Measurements from ENCODE around the gene POLR3B.

POLR3B gene

DNA sequence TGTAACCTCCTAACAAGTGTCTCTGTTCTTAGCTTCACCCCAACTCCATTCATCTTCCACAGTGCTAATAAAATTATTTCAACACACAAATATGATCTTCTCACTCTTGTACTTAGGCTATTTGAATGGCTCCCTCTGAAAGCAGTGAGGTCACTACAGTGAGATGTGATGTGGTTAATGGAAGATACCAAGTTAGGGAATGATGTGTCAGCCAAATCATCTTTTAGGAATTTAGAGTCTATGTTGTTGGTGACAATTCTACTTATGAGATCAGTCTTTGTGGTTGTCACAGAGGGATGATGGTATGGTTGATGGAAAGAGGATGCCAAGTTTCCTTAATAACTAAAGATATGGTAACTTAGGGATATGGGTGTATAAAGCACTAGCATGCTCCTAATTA is 57.6 kb downstream of the POLR3B start:
- no peak for DNase-seq (ENCODE audit: low read depth)

DNA sequence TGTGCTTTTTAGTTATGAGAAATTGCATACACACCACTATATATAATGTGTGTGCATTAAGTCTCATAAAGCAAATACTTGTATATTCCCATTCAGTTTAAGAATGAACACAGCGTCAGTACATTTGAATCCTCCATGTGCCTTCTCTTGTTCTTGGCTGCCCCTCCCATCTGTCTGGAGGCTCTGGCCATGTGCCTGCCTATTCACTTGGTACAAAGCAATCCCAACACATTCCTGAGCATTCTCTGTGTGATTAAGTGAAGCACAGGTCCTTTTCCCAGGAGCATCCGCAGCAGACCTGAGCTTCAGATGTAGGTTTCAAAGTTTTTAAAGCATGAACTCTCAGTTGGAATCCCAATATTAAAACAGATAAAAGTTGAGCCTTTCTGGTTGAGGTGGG is 58.7 kb downstream of the POLR3B start:
- no peak for DNase-seq (ENCODE audit: low read depth)

DNA sequence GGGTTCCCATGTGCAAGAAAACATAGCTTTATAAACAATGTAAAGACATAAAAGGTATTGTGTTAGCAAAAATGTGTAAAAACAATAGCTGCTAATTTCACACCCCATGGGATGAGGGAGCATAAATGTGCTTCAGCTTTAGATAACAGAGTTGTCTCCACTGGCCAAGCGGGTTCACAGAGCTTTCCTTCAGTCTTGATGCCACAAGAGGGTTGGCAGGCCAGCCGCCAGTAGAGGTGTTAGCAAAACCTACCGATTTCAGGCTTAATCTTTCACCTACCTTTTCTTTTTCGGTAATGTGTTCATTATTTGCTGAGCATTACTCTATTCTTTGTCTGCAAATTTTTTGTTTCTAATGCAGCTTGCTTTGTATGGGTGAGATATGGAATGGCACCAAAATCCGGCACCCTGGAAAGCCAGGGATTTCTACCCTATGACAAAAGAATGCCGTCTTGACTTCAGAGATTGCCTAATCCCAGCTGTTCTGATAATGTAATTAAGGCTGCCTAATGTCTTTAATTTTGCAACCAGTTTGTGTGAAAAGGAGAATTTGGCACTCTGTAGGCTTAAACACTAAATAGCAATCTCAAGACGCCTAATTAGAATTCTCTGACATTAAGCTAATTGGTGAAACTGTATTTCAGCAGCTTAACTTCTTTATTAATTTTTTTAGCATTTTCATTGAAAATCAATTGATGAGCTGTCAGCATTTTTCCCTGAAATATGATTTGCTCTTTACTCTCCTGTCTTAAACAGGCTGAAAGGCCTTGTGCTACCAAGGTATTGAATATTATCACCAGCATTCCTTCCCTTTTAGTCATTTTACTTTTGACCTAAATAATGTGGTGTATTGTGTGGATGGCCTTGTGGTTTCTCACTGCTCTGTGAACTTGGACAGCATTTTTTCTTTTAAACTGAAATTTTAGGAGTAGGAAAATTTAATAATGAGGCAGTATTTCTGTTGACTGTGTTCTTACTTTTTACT is 60.7 kb downstream of the POLR3B start:
- DNase-seq (ENCODE audit: low read depth): no peak

DNA sequence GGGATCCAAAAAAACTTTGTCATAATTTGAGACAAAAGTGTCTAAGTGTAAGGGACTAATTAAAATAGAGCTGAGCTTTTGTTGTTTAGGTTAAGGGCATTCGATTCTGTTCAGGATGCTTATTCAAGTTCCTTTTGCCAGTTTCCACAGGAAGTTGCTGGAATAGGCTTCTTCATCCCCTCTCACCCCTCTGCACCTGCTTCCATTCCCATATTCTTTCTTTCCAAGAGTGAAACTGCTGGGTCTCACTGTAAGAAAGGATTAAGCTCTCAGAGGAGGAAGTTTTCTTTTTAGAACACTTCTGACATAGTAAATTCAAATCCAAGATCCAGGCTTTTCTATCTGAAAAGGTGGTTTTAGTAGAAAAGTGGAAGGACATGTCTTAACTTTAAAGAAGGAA is 61.4 kb downstream of the POLR3B start:
- no peak for DNase-seq (ENCODE audit: low read depth)

DNA sequence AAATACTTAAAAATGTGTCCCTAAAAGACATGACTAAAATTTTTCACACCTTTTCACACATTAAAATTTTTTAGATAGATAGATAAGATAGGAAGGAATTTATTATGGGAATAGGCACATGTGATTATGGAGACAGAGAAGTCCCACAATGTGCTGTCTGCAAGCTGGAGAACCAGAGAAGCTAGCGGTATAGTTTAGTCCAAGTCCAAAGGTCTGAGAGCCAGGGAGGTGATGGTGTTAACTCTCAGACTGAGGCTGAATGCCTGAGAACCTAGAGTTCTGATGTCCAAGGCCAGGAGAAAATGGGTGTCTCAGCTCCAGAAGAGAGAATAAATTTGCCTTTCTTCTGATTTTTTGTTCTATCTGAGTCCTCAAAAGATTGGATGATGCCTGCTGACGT is 65.7 kb downstream of the POLR3B start:
- no peak for DNase-seq (ENCODE audit: low read depth)

DNA sequence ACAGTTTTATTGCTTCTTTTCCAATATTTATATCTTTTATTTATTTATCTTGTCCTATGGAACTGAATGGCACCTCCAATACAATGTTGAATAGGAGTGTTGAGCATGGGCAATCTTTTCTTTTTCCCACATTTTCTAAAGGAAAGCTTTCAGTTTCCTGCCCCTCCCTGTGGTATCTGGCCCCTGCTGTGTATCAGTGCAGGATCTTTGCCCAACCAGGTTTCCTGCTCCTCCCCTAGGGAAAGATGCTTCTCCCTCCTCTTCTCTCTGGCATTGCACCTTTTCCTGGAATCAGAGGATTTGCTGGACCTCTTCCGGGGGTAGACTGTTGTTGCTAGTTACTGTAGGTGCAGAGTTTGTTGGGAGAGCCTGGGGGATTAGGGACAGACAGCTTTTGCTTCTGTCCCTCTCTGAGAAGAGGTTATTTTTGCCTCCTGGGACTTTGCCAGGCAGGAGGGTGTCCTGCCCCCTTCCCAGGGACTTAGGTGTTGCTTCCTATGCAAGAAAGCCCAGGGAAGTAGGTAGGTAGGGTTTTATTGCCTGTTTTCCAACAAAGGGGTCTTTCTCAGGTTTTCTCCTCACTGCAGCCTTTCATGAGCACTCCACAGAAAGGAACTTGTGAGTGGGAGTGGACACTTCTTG is 67.6 kb downstream of the POLR3B start:
- no peak for DNase-seq (ENCODE audit: low read depth)

DNA sequence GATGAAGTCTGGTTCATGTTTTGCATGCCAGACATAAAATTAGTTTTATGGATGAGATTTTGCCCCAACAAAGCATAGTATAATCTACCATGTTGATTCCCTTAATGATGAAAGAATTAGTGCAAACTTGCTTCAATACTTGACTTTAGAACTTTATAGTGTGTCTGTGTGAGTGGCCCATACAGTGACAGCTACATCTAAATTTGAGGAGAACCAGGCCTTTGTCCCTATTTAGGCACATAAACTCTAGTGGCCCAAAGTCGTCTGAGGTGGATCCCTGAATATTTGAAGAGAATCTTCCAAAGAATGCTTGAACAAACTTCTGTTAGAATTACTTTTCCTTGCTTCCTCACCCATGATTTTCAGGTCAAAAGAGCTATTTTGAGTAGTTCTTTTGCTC is 70.4 kb downstream of the POLR3B start:
- DNase-seq (ENCODE audit: low read depth): no peak

DNA sequence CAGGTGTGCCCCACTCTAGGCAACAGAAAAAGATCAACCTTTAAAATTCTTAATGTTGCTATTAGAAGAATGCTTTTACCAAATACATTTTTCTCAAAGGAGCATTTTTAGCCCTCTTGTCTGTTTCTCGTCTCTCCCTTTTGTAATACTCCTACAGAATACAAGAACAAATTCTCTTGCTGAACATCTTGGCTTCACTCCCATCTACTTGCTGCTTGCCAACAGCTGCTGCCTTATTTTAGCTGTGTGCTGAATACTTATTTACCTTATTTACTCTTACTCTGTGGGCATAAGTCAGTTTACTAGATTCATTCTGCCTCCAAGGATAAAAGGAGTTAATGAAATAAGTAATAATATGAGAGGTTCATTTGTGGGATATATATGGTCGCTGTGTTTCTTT is 70.8 kb downstream of the POLR3B start:
- DNase-seq (ENCODE audit: low read depth): no peak

DNA sequence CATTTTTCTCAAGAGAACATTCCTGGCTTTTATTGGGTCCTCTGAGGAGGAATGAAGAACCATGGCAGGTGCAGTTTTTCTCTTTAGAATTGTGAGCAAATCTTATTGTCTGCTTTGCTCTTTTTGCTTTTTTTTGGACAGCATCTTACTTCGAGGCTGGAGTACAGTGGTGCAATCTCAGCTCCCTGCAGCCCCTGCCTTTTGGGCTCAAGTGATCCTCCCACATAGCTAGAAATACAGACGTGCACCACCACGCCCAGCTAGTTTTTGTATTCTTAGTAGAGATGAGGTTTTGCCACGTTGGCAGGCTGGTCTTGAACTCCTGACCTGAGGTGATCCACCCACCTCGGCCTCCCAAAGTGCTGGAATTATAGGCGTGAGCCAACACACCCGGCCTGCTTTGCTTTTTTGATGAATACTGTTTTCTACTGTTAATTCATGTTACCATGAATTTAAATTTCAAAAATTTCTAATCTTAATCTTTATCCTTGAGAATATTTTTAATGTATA is 71.5 kb downstream of the POLR3B start:
- DNase-seq (ENCODE audit: low read depth): no peak

DNA sequence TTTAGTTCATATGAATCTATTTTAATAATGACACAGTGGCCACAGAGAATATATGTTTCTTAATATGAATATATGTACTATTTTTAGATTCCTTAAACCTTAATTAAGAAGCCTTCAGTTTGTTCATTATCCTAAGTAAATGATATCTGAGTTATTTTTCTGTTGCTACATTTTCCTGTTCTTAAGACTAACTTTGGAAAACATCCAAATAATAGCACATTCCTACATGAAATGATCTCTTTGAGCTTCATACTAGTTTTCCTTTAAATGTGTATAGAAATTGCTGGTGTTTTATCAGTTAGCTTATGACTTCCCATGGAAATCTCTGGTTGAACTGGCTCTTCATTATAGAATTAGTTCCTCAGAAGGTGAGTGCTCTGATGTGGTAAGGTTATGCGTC is 72.1 kb downstream of the POLR3B start:
- no peak for DNase-seq (ENCODE audit: low read depth)

DNA sequence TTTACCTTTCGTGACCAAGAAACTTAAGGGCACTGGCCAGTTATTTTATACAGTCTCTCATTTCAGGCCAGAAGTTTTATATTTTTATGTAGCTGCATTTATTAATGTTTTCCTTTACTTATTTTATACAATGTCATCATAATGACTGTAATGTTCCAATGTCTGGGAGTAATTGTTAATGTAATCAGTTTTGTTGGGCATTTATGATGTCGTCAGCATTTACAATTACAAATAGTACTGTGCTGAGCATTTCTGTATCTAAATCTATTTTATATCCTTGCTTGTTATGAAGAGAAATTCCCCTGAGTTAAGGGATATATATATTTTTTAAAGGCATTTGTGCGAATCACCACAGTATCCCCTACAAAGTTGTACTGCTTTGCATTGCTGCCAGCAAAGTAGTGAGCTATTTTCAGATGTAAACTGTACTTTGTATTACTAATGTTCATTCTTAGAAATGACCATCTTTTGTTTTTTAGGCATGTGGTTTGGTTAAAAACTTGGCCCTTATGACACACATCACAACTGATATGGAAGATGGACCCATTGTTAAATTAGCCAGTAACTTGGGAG is 74.4 kb downstream of the POLR3B start:
- no peak for DNase-seq (ENCODE audit: low read depth)

DNA sequence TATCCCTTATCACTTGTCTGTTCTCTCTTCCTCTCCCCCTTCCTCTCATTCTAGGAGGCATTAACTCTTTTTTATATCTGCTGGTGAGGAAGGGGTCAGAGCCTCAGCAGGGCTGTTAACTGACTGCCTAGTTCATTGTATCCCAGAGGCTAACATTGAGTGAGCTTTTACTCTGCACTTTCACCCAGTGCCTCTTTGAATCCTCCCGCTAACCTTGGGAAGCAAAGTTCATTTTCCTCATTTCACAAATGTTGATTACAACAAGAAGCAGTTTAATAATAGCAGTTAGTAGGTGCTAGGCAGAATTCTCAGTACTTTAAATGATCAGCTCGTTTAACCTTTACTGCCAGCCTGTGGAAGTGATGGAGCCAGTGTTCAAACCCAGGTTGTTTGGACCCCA is 75.5 kb downstream of the POLR3B start:
- DNase-seq (ENCODE audit: low read depth): no peak

DNA sequence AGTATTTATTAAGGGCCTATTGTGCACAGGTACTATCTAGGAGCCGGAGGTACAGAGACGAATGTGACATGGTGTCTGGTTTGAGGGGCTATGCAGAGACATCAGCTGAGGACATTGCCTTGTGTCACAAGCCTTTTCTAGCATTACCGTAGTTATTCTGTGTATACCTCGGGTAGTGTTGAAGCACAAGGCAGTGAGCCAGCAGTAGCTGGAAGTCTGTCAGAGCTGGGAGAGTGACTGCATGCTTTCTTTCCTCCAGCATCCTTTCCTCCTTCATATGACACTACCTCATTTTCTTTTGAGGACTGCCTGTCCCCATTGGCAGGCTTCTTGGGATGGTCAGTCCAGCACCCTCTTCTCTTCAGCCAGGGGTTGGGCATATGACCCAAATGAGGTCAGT is 77.0 kb downstream of the POLR3B start:
- DNase-seq (ENCODE audit: low read depth): no peak

DNA sequence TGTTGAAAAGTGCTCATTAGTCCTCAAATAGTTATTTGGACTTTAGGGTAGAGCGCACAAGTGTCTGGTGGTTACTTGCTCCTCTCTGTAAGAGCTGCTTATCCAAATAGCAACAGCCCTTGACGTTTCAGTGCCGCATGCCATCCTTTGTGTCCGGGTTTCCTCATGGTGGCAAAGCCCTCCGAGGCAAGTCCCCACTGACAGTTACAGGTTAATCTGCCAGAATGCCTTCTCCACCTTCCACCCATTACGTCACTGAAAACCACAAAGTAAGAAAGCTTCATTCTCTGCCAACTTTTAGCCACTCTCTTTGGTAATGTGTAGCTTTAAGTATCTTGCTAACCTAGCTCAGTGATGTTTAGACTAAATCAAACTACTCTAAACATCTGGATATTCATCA is 78.6 kb downstream of the POLR3B start:
- no peak for DNase-seq (ENCODE audit: low read depth)

DNA sequence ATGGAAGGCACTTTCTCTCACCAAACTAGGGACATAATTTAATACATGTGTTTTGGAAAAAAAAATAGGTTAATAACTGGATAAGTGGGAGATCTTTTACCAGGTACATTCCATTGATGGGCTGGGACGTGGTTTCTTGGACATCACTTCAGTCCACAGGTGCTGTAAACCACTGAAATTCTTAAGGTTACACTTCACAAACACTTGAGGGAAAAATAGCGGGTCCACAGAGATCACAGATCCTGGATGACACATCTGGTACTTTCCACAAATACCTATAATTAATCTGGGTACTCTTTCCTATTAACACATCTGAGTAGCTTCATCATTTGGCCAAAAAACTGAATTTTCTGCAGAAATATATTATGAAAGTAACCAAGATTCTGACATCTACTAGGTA is 85.0 kb downstream of the POLR3B start:
- DNase-seq (ENCODE audit: low read depth): no peak

DNA sequence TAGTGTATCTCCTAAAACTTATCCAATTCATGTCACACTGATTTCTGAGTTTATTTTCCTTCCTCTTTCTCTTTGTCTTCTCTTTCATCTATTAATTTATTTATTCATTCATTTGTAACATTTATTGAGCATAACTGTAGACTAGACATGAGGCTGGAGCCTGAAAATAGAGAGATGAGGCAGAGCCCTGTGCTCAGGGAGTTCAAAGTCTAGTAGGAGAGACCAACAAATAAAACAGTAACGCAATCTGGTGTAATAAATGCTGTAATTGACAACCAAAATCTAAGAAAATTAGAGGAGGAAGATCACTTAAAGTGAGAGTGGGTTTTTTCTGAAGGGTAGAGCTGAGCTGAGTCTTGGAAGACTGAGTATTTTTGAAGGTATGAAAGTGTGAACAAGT is 87.5 kb downstream of the POLR3B start:
- DNase-seq (ENCODE audit: low read depth): no peak

DNA sequence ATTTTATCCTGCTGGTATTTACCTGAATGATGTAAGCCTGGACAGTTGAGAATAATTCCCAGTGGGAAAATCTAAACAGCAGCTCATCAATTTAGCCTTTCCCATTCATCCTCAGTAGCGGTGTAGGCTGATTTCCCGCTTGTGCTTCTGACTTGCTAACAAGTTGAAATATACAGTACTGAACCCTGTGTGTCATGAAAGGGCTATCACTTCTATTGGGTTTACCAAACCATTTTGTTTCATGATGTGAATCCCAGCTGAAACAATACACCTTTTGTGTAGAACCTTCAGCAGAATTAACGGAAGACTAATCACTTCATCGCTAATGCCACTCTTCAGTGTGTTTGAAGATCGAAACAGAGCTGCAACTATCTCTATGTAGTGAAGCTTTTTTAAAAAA is 88.4 kb downstream of the POLR3B start:
- no peak for DNase-seq (ENCODE audit: low read depth)

DNA sequence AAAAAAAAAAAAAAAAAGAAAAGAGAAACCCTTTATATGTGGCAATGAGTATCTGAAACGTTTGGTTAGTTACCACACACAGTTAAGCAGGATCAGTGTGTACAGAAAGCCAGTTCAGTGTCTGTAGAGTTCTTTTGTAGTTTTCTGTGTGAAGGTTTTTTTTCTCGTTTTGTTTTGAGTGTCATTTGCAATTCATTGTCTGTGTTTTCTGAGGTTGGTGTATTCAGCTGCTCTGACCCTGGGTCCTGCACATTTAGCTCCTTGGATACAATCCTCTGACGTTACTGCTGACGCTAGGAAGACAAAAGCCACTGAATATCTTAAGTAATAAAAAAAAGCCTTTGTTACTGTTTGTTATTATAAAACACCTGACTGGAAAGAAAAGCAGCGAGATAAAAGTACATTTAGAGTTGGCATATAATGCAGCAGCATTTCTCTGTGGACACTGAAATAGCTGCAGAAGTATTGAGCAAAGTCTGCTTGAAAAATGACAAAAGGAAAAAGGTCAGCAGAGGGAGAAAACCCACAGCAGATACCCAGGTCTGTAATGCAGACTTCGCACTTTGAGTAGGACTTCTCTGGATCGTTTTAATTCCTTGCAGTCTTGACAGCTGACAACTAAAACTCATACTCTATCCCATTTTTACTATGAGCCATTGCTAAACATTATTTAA is 89.0 kb downstream of the POLR3B start:
- DNase-seq (ENCODE audit: low read depth): no peak

DNA sequence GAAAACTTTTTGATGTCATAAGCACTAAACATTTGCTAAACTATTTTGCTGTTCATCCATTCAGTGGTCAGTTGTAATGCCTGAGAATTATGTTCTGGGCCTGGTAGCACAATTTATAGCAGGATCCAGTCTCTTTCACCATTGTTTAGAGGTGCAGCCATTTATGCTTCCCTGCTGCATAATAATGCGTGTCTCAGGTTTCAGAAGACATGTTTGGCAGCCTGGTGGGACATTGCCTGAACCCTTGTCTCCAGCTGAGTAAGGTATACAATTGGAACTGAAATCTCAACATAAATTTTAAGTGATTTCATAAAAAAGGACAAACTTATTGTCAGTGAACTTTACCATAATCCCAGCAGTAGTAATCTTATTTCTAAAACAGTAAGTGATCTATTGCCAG is 94.8 kb downstream of the POLR3B start:
- no peak for DNase-seq (ENCODE audit: low read depth)

DNA sequence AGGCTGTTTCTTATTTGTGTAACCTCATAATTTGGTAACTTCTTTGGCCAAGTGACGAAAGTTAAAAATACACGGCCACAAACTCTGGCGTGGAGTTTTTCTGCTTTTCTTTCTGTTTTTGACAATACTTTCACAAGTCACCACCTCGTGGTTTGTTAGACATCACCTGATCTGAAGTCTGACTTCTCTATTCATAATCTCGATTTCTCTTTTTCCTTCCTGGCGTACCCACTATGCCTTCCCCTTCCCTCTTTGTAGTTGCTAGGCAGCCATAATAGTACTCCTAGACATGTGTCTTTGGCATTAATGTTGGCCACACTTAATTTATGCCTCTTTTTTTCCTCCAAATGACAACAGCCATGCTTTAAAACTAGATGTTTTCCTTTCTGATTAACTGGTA is 97.6 kb downstream of the POLR3B start:
- no peak for DNase-seq (ENCODE audit: low read depth)

DNA sequence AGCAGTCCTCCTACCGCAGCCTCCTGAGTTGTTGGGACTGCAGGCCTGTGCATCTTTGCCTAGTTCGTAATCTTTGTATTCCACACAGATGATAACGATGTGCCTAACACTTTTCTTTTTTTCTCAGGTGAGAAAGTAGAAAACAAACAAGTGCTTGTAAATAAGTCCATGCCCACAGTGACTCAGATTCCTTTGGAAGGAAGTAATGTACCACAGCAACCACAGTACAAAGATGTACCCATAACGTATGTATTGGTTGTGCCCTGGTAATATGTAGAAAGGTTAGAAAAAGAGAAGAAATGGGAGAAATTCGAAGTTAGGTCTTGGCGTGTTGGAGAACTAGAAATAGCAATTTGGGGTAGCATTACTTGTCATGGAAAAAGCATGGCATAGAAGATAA is 101.6 kb downstream of the POLR3B start:
- no peak for DNase-seq (ENCODE audit: low read depth)

DNA sequence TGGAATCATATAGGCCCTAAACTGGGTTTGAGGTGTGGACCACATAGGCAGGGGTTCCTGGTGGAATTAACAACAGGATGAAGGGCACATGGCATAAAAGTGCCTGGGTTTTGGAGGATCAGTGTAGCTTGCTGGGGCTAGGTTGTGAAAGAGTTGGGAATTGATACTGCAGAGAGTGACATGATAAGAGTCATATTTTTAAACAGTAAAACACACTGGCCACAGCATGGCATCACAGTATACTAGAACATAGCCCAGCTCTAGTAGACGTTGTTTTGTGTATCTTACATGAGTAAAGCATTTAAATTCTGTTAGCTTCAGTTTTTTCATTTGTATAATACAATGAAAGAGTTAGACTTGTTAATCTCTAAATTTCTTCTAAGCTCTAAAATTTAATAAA is 102.0 kb downstream of the POLR3B start:
- DNase-seq (ENCODE audit: low read depth): no peak

DNA sequence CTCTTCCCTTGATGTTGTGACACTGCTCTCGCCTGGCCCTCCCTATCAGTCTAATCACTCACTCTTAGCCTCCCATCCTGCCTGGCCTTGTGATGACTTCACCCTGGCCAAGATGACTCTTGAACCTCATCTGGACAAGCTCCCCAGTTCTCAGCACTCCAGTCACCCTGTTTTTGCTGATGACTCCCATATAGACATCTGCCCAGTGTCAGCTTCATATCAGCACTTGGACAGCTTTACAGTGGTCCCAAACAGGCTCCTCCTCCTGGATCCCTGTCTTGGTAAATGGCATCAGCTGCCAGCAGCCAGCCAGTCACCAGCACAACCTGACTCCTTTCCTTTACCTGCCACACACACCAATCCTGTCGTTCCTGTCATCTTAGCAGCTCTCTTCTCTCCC is 104.2 kb downstream of the POLR3B start:
- no peak for DNase-seq (ENCODE audit: low read depth)
